Keratinocyte (primary cell): ENCODE results near the gene ENTREP1. TPM values are rescaled to one million over a fixed set of nuclear protein-coding genes. Genes with fewer than 3 reads are reported as not detected.

Experiments used
- DNase-seq: peaks from one replicate; pipeline ENCODE4 v3.0.0-alpha.2; 2011; ENCODE audit warnings: low read depth, missing footprints, low spot score
- FAIRE-seq: peaks from 2 replicates; lab custom pipeline; 2011; peaks lifted over from hg19 to GRCh38; lab: Jason Lieb, UNC
- H2AFZ ChIP-seq: 2 replicates; pipeline ENCODE4 v1.6.0; 2012; ENCODE audit warnings: low read length, control low read depth, inconsistent platforms; ENCODE audit not compliant: control insufficient read depth
- H3K27ac ChIP-seq: 2 replicates; pipeline ENCODE4 v1.5.1; 2011; ENCODE audit warnings: low read length; ENCODE audit not compliant: control insufficient read depth, insufficient read depth
- H3K27me3 ChIP-seq: 3 replicates; pipeline ENCODE4 v1.6.0; 2011; ENCODE audit warnings: low read length; ENCODE audit not compliant: control insufficient read depth, insufficient read depth; ENCODE audit errors: extremely low read depth
- H3K36me3 ChIP-seq, 2 experiments: 2 replicates in 1 of 2; 3 replicates in 1 of 2; pipeline ENCODE4 v1.5.1; 2011; ENCODE audit warnings: low read length in 2 of 2, mild to moderate bottlenecking in 1 of 2; ENCODE audit not compliant: control insufficient read depth in 2 of 2, insufficient read depth in 2 of 2; ENCODE audit errors: extremely low read depth in 1 of 2
- H3K4me1 ChIP-seq: 3 replicates; pipeline ENCODE4 v1.5.1; 2011; ENCODE audit warnings: low read length; ENCODE audit not compliant: control insufficient read depth, insufficient read depth; ENCODE audit errors: extremely low read depth
- H3K4me2 ChIP-seq: 3 replicates; pipeline ENCODE4 v1.6.0; 2011; ENCODE audit warnings: low read depth, low read length; ENCODE audit not compliant: control insufficient read depth, insufficient read depth; ENCODE audit errors: extremely low read depth
- H3K4me3 ChIP-seq, 3 experiments: fragments of 200-600 bp in 1 of 3; sonication (generic) in 1 of 3; 2 replicates in 2 of 3; 3 replicates in 1 of 3; pipeline ENCODE4 v1.5.1; 2011 to 2016; ENCODE audit warnings: low read length in 3 of 3, mild to moderate bottlenecking in 3 of 3, control low read depth in 2 of 3, inconsistent platforms in 1 of 3, low read depth in 1 of 3, mixed read lengths in 1 of 3, mixed run types in 1 of 3, moderate library complexity in 1 of 3; ENCODE audit not compliant: control insufficient read depth in 2 of 3, insufficient read depth in 2 of 3; ENCODE audit errors: extremely low read depth in 1 of 3
- H3K79me2 ChIP-seq: 2 replicates; pipeline ENCODE4 v1.6.0; 2012; ENCODE audit warnings: low read length; ENCODE audit not compliant: control insufficient read depth, insufficient read depth
- H3K9ac ChIP-seq: 3 replicates; pipeline ENCODE4 v1.6.0; 2011; ENCODE audit warnings: low read length; ENCODE audit not compliant: control insufficient read depth, insufficient read depth; ENCODE audit errors: extremely low read depth
- H3K9me1 ChIP-seq: 3 replicates; pipeline ENCODE4 v1.6.0; 2011; ENCODE audit warnings: low read length; ENCODE audit not compliant: control insufficient read depth, insufficient read depth; ENCODE audit errors: extremely low read depth
- H3K9me3 ChIP-seq: 2 replicates; pipeline ENCODE4 v1.5.1; 2012; ENCODE audit warnings: low read depth, low read length; ENCODE audit not compliant: control insufficient read depth
- H4K20me1 ChIP-seq: 3 replicates; pipeline ENCODE4 v1.6.0; 2011; ENCODE audit warnings: low read length; ENCODE audit not compliant: control insufficient read depth, insufficient read depth; ENCODE audit errors: extremely low read depth
- EZH2 ChIP-seq: IDR thresholded peaks from one replicate; pipeline ENCODE4 v1.6.1; 2012; ENCODE audit warnings: inconsistent platforms, mild to moderate bottlenecking, low read length, moderate library complexity
- dilution Hi-C: fragments of 300-500 bp; cut with MboI; formaldehyde crosslinking; loops from one replicate; pipeline ENCODE4 v1.7.0; 2020; ENCODE audit warnings: low sequenced_read_pairs; ENCODE audit not compliant: extremely low pct_ligation_motif_present
- polyA plus RNA-seq, 5 experiments: library from polyadenylated mRNA; depleted of rRNA in 3 of 5; stranded (reverse) in 3 of 5; stranded (forward) in 1 of 5; unstranded in 1 of 5; fragments of >200 nt; gene quantifications; 1 replicate in 1 of 5; 2 replicates in 3 of 5; 3 replicates in 1 of 5; pipeline versions ENCODE4 v1.2.1 to v1.2.3, GENCODE V29; 2011 to 2012; ENCODE audit warnings: missing spikeins in 2 of 5, low read depth in 1 of 5, low replicate concordance in 1 of 5
- TF ChIP-seq, protein P1 (sequence below), 3 experiments: IDR thresholded peaks in 1 of 3; conservative IDR thresholded peaks in 1 of 3; optimal IDR thresholded peaks in 1 of 3; 2 replicates in 2 of 3; 3 replicates in 1 of 3; pipeline versions ENCODE3 to v1.5.1; 2011; ENCODE audit warnings: low read length in 3 of 3, mild to moderate bottlenecking in 3 of 3, moderate library complexity in 2 of 3, control low read depth in 1 of 3, inconsistent platforms in 1 of 3; ENCODE audit not compliant: insufficient read depth in 2 of 3; ENCODE audit errors: extremely low read depth in 1 of 3

ENTREP1 gene
- polyA plus RNA-seq, 1 donor (not counting 4 experiments of a cell fraction or from before 2014, with no cell fraction given): 0.52 TPM

DNA sequence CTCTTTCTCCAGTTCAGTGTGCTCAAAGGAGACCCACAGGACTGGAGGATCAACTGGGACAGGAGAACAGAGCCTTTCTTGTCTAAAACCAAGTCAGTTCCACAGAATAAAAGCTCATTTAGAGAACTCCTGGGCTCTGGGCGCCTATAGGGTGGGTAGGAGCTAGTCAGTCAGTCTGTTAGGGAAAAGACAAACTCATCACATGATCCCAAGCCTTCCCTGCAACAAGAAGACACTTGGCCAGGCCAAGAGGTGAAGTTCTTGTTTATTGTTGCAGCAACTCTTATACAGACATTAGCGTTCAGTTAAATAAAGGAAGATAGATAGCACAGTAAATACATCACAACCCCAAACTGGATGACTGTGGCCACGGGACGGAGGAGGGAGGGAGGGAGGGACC is 102.3 kb downstream of the ENTREP1 start:
- H3K27me3 ChIP-seq: no peaks in the 10 kb centered on the region
- H3K9me3 ChIP-seq: peaks cover 4% of the 10 kb centered on the region
- no peak overlapping the region for H3K9ac ChIP-seq
- dilution Hi-C loops: loop anchor here (25.0 kb wide), 1 partner anchor 110 kb away; no protein-coding TSS in a partner anchor
- H3K36me3 ChIP-seq: no peaks in the 10 kb centered on the region
- no peak for FAIRE-seq
- TF ChIP-seq, protein P1, sequence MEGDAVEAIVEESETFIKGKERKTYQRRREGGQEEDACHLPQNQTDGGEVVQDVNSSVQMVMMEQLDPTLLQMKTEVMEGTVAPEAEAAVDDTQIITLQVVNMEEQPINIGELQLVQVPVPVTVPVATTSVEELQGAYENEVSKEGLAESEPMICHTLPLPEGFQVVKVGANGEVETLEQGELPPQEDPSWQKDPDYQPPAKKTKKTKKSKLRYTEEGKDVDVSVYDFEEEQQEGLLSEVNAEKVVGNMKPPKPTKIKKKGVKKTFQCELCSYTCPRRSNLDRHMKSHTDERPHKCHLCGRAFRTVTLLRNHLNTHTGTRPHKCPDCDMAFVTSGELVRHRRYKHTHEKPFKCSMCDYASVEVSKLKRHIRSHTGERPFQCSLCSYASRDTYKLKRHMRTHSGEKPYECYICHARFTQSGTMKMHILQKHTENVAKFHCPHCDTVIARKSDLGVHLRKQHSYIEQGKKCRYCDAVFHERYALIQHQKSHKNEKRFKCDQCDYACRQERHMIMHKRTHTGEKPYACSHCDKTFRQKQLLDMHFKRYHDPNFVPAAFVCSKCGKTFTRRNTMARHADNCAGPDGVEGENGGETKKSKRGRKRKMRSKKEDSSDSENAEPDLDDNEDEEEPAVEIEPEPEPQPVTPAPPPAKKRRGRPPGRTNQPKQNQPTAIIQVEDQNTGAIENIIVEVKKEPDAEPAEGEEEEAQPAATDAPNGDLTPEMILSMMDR (optimal IDR thresholded peaks at IDR 0.05 in 1 of 3, IDR thresholded peaks at IDR 0.05 in 1 of 3, conservative IDR thresholded peaks at IDR 0.05 in 1 of 3; ENCODE audit: extremely low read depth in 1 of 3, insufficient read depth in 2 of 3, low read length in 3 of 3): no peak
- TF ChIP-seq EZH2: no peak
- no peaks in the 10 kb centered on the region for H3K4me1 ChIP-seq
- no peak for DNase-seq
- H3K27ac ChIP-seq: no peak overlapping the region
- H3K79me2 ChIP-seq: no peaks in the 10 kb centered on the region
- H3K4me2 ChIP-seq: no peak overlapping the region
- no peaks in the 10 kb centered on the region for H3K9me1 ChIP-seq
- H3K4me3 ChIP-seq: no peak overlapping the region
- no peaks in the 10 kb centered on the region for H4K20me1 ChIP-seq
- no peak overlapping the region for H2AFZ ChIP-seq

DNA sequence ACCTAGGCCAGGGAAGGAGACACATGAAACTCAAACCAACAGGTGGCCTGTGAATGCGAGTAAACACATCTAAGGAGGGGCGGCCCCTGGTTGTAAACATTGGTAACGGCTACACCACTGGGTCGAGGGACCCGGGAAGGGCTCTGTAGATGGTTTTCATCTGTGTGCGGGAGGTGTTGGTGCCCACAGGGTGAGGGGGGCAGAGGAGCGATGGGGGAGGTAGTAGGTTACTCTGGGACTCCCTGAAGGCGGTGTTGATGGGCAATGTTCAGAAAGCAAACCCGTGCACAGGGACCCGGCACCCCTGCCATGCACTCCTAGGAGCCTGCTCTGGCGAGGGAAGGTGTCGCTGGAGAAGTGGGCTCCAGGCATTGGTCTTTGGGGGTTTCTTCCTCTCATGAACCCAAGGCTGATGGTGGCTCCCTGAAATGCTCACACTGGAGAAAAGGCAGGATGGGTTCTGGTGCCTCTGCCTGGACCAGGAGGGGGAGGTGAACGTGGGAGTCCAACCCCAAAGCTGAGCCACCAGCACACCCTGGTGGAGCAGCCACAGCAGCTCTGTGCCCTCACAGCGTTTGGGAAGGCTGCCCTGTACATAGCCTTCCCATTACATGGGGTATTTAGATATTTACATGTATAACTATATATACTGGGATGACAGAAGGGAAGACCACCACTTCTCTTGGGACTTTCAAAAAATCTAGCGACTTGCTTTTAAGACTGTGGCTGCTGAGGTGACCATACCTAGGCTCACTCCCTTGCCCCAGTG is 103.2 kb downstream of the ENTREP1 start:
- Histone ChIP-seq H4K20me1 (no peaks in the 10 kb centered on the region), H3K9me3 (peaks cover 4% of the 10 kb centered on the region), H3K9ac (no peak overlapping the region), H3K4me3 (no peak overlapping the region), H3K27ac (no peak overlapping the region), H2AFZ (no peak overlapping the region), H3K27me3 (no peaks in the 10 kb centered on the region), H3K79me2 (no peaks in the 10 kb centered on the region), H3K36me3 (no peaks in the 10 kb centered on the region), H3K9me1 (no peaks in the 10 kb centered on the region), H3K4me2 (no peak overlapping the region), H3K4me1 (peaks cover 6% of the 10 kb centered on the region)
- FAIRE-seq: no peak
- no peak for DNase-seq
- dilution Hi-C loops: loop anchor here (25.0 kb wide), 1 partner anchor 109 kb away; no protein-coding TSS in a partner anchor
- no peak for TF ChIP-seq EZH2
- TF ChIP-seq, protein P1 (optimal IDR thresholded peaks at IDR 0.05 in 1 of 3, IDR thresholded peaks at IDR 0.05 in 1 of 3, conservative IDR thresholded peaks at IDR 0.05 in 1 of 3; ENCODE audit: extremely low read depth in 1 of 3, insufficient read depth in 2 of 3, low read length in 3 of 3): no peak
